ENCODE results near the gene HIRIP3.
A peak's percentile ranks its signal among the peaks of the same experiment; 100 is the strongest.

GRCh38 chr16:30005341-30006094, 10.1 kb upstream of the HIRIP3 start:
- TF ChIP-seq EZH2 (IDR thresholded peaks at IDR 0.05; ENCODE audit: borderline replicate concordance, low read depth, low read length, severe bottlenecking) (no peak), CTCF (IDR thresholded peaks at IDR 0.05; ENCODE audit: borderline replicate concordance, extremely low read depth, low read length, poor library complexity, severe bottlenecking) (peak; percentile 78)

Measured in DND-41 (cell line).